ENCODE data around the gene TMEM151B. TPM values are rescaled to one million over a fixed set of nuclear protein-coding genes. Genes with fewer than 3 reads are reported as not detected.

The TMEM151B gene
- total and polyA plus RNA-seq, 2 of the 13 experiments (the other 11 are each of a cell fraction or from before 2014, with no cell fraction given): not detected

GRCh38 chr6:44221291-44221960, 48.8 kb upstream of the TMEM151B start (continued):
- TF ChIP-seq MNT (IDR thresholded peaks at IDR 0.05) (peak; percentile 88), HMGA1 (CRISPR knock-in tag; conservative IDR thresholded peaks at IDR 0.05) (no peak), ZNF281 (CRISPR knock-in tag; IDR thresholded peaks at IDR 0.05; ENCODE audit: borderline replicate concordance) (peak; percentile 67), ZFP90 (CRISPR knock-in tag; IDR thresholded peaks at IDR 0.05; ENCODE audit: borderline replicate concordance) (peak; percentile 40; the same call in 1 of the 2 replicates), ZNF3 (CRISPR knock-in tag; IDR thresholded peaks at IDR 0.05) (no peak), ZNF646 (CRISPR knock-in tag; IDR thresholded peaks at IDR 0.05) (no peak), SALL2 (CRISPR knock-in tag; IDR thresholded peaks at IDR 0.05) (peak; percentile 5; the same call in 1 of the 2 replicates), NR3C1 (CRISPR knock-in tag; IDR thresholded peaks at IDR 0.05) (no peak), ZSCAN21 (CRISPR knock-in tag; IDR thresholded peaks at IDR 0.05; ENCODE audit: borderline replicate concordance) (no peak), ZBTB10 (CRISPR knock-in tag; IDR thresholded peaks at IDR 0.05; ENCODE audit: borderline replicate concordance) (peak; percentile 77; the same call in 1 of the 2 replicates), ZNF740 (CRISPR knock-in tag; IDR thresholded peaks at IDR 0.05) (no peak), SMYD3 (CRISPR knock-in tag; IDR thresholded peaks at IDR 0.05) (no peak), U2AF2 (IDR thresholded peaks at IDR 0.05; ENCODE audit: low read depth, low read length) (no peak), SRY (CRISPR knock-in tag; IDR thresholded peaks at IDR 0.05) (no peak)

Measured in HepG2 (cell line).